ENCODE measurements around the gene CORO6.

- TF ChIP-seq CTCF (conservative IDR thresholded peaks at IDR 0.05; ENCODE audit: low read depth, low read length) (0 out of 2 replicates have a peak, but pooled peaks have one; percentile 17), RAD21 (IDR thresholded peaks at IDR 0.05; ENCODE audit: low read length) (no peak), USF2 (IDR thresholded peaks at IDR 0.05; ENCODE audit: low read depth, low read length) (no peak), BHLHE40 (IDR thresholded peaks at IDR 0.05; ENCODE audit: low read depth, low read length) (no peak), MAFK (IDR thresholded peaks at IDR 0.05; ENCODE audit: low read depth, low read length) (no peak), POLR2A (IDR thresholded peaks at IDR 0.05; ENCODE audit: low read depth, low read length) (no peak), ELK1 (IDR thresholded peaks at IDR 0.05; ENCODE audit: borderline replicate concordance, low read depth, low read length) (no peak), FOS (IDR thresholded peaks at IDR 0.05; ENCODE audit: low read depth, low read length) (no peak), SMC3 (IDR thresholded peaks at IDR 0.05; ENCODE audit: low read depth, low read length) (no peak), MAZ (IDR thresholded peaks at IDR 0.05; ENCODE audit: borderline replicate concordance, low read depth, low read length) (no peak), RCOR1 (IDR thresholded peaks at IDR 0.05; ENCODE audit: insufficient replicate concordance, low read length) (no peak), CEBPB (IDR thresholded peaks at IDR 0.05; ENCODE audit: low read depth, low read length) (no peak), RFX5 (IDR thresholded peaks at IDR 0.05; ENCODE audit: low read depth, low read length) (no peak), NFE2L2 (IDR thresholded peaks at IDR 0.05; ENCODE audit: low read depth, low read length) (no peak)
Observed at GRCh38 chr17:29593591-29594518, 28.9 kb downstream of the CORO6 start.
